A549 (cell line): ENCODE measurements around the gene ATP11A. TPM values are rescaled to one million over a fixed set of nuclear protein-coding genes. Genes with fewer than 3 reads are reported as not detected.

Experiments used
- ATAC-seq, 2 experiments: fragments of 200-7000 bp in 1 of 2; fragments of >200 bp in 1 of 2; cut with Nextera tagmentation in 1 of 2; cut with Tn5 transposase in 1 of 2; 3 replicates each; pipeline versions ENCODE4 v1.8.0 to v1.9.1; 2018 to 2020; ENCODE audit warnings: mild to moderate bottlenecking in 1 of 2, moderate library complexity in 1 of 2
- CTCF ChIA-PET: fragments of 300-600 bp; sonication (Branson Sonifier 250); formaldehyde crosslinking; extraction: SDS; loops from one replicate; lab custom pipeline; 2021; ENCODE audit warnings: antibody characterized with exemption, inconsistent platforms; lab: Yijun Ruan, JAX
- POLR2A ChIA-PET: fragments of 350-600 bp; formaldehyde crosslinking; extraction: SDS; loops from one replicate; lab custom pipeline; 2021; ENCODE audit warnings: antibody characterized with exemption, inconsistent platforms; lab: Yijun Ruan, JAX
- DNase-seq, 2 experiments: peaks; one replicate each; pipeline versions ENCODE4 v3.0.0 to v3.0.0-alpha.2; 2011 to 2016; ENCODE audit warnings: low read depth in 1 of 2, low spot score in 1 of 2
- FAIRE-seq: peaks from 2 replicates; lab custom pipeline; 2011; peaks lifted over from hg19 to GRCh38; lab: Jason Lieb, UNC
- H3K27ac ChIP-seq, 2 experiments: fragments of >200 bp; sonication (Bioruptor Twin); formaldehyde crosslinking; 3 replicates each; pipeline ENCODE4 v1.5.1; 2016 to 2017
- H3K4me1 ChIP-seq: fragments of >200 bp; sonication (Bioruptor Twin); formaldehyde crosslinking; 3 replicates; pipeline ENCODE4 v1.6.1; 2016
- H3K4me2 ChIP-seq: fragments of >200 bp; sonication (Bioruptor Twin); formaldehyde crosslinking; 3 replicates; pipeline ENCODE4 v1.6.1; 2016
- H3K4me3 ChIP-seq: fragments of >200 bp; sonication (Bioruptor Twin); formaldehyde crosslinking; 3 replicates; pipeline ENCODE4 v1.5.1; 2016
- H3K9me3 ChIP-seq: fragments of >200 bp; sonication (Bioruptor Twin); formaldehyde crosslinking; 3 replicates; pipeline ENCODE4 v1.6.1; 2016
- BHLHE40 ChIP-seq: IDR thresholded peaks from 2 replicates; pipeline ENCODE4 v1.6.1; 2012; ENCODE audit warnings: low read depth, low read length, inconsistent platforms
- CHD2 ChIP-seq: fragments of 150-350 bp; IDR thresholded peaks from 2 replicates; pipeline ENCODE4 v1.6.1; 2014; ENCODE audit warnings: low read length; ENCODE audit not compliant: partially characterized antibody
- EHF ChIP-seq: fragments of 250-450 bp; sonication (Bioruptor Pico); IDR thresholded peaks from 2 replicates; pipeline ENCODE4 v1.5.0; 2020; ENCODE audit warnings: mild to moderate bottlenecking
- ESRRA ChIP-seq: fragments of 150-350 bp; IDR thresholded peaks from 2 replicates; pipeline ENCODE4 v1.6.1; 2014; ENCODE audit warnings: mild to moderate bottlenecking, low read length, borderline replicate concordance
- FOSB ChIP-seq: fragments of 250-450 bp; sonication (Bioruptor Pico); IDR thresholded peaks from 2 replicates; pipeline ENCODE4 v1.5.0; 2020; ENCODE audit warnings: mild to moderate bottlenecking, moderate library complexity
- FOXS1 ChIP-seq: fragments of 250-450 bp; sonication (Bioruptor Pico); IDR thresholded peaks from 2 replicates; pipeline ENCODE4 v1.5.0; 2020; ENCODE audit warnings: mild to moderate bottlenecking, moderate library complexity
- GATA3 ChIP-seq: IDR thresholded peaks from 2 replicates; pipeline ENCODE4 v1.6.1; 2012; ENCODE audit warnings: borderline replicate concordance
- HDAC2 ChIP-seq: fragments of 200-600 bp; sonication (generic); IDR thresholded peaks from 2 replicates; pipeline ENCODE4 v1.6.1; 2016
- HOXA7 ChIP-seq: fragments of 250-450 bp; sonication (Bioruptor Pico); IDR thresholded peaks from 2 replicates; pipeline ENCODE4 v1.5.0; 2020; ENCODE audit warnings: mild to moderate bottlenecking, moderate library complexity
- HOXB13 ChIP-seq: fragments of 250-450 bp; sonication (Bioruptor Pico); IDR thresholded peaks from 2 replicates; pipeline ENCODE4 v1.5.0; 2020; ENCODE audit warnings: low read depth, mild to moderate bottlenecking, moderate library complexity
- HOXB5 ChIP-seq: fragments of 250-450 bp; sonication (Bioruptor Pico); IDR thresholded peaks from 2 replicates; pipeline ENCODE4 v1.5.0; 2020; ENCODE audit warnings: mild to moderate bottlenecking, moderate library complexity
- JUN ChIP-seq, 2 experiments: fragments of >200 bp; sonication (Bioruptor Twin); formaldehyde crosslinking; IDR thresholded peaks; 2 replicates in 1 of 2; 3 replicates in 1 of 2; pipeline ENCODE4 v1.6.1; 2016 to 2017
- PHF8 ChIP-seq: fragments of 200-600 bp; sonication (generic); IDR thresholded peaks from 2 replicates; pipeline ENCODE4 v1.6.1; 2016; ENCODE audit warnings: low read depth, mild to moderate bottlenecking, antibody characterized with exemption, moderate library complexity, borderline replicate concordance
- POLR2A ChIP-seq: IDR thresholded peaks from 2 replicates; pipeline ENCODE4 v1.6.1; 2012; ENCODE audit warnings: mild to moderate bottlenecking, low read length
- POLR2AphosphoS2 ChIP-seq: conservative IDR thresholded peaks from 2 replicates; pipeline ENCODE4 v1.6.1; 2012; ENCODE audit warnings: low read length, improper control_type of control experiment, inconsistent platforms
- RAD21 ChIP-seq, 2 experiments: fragments of >200 bp in 1 of 2; sonication (Bioruptor Twin) in 1 of 2; formaldehyde crosslinking in 1 of 2; IDR thresholded peaks in 1 of 2; conservative IDR thresholded peaks in 1 of 2; 2 replicates in 1 of 2; 3 replicates in 1 of 2; pipeline ENCODE4 v1.6.1; 2012 to 2018; ENCODE audit warnings: inconsistent platforms in 1 of 2
- RARB ChIP-seq: fragments of 250-450 bp; sonication (Bioruptor Pico); IDR thresholded peaks from 2 replicates; pipeline ENCODE4 v1.8.0; 2021; ENCODE audit warnings: mild to moderate bottlenecking, moderate library complexity
- RCOR1 ChIP-seq: fragments of 150-350 bp; IDR thresholded peaks from 2 replicates; pipeline ENCODE4 v1.6.1; 2014; ENCODE audit warnings: antibody characterized with exemption, low read length, low read depth
- RNF2 ChIP-seq: fragments of 200-600 bp; sonication (generic); IDR thresholded peaks from 2 replicates; pipeline ENCODE4 v1.6.1; 2016; ENCODE audit warnings: low read depth, mild to moderate bottlenecking, antibody characterized with exemption, moderate library complexity, borderline replicate concordance
- SMC3 ChIP-seq: fragments of >200 bp; sonication (Bioruptor Twin); formaldehyde crosslinking; IDR thresholded peaks from 3 replicates; pipeline ENCODE4 v1.6.1; 2018; ENCODE audit warnings: inconsistent platforms
- SREBF2 ChIP-seq: fragments of 450-650 bp; IDR thresholded peaks from 2 replicates; pipeline ENCODE4 v1.6.1; 2014; ENCODE audit warnings: mild to moderate bottlenecking, moderate library complexity
- TFCP2L1 ChIP-seq: fragments of 250-450 bp; sonication (Bioruptor Pico); IDR thresholded peaks from 2 replicates; pipeline ENCODE4 v1.5.0; 2021; ENCODE audit warnings: mild to moderate bottlenecking
- ZC3H11A ChIP-seq: fragments of 450-650 bp; IDR thresholded peaks from 2 replicates; pipeline ENCODE4 v1.6.1; 2014; ENCODE audit warnings: antibody characterized with exemption, mild to moderate bottlenecking
- ZNF302 ChIP-seq: fragments of 250-450 bp; sonication (Bioruptor Pico); IDR thresholded peaks from 2 replicates; pipeline ENCODE4 v1.9.0; 2021; ENCODE audit warnings: inconsistent platforms, mild to moderate bottlenecking, moderate library complexity
- whole genome bisulfite sequencing: methylation state at CpG from one replicate; pipeline ENCODE4 v1.1.6; 2017; ENCODE audit errors: missing lambda C conversion rate; 5-methylcytosine and 5-hydroxymethylcytosine counted together
- polyA plus RNA-seq, 4 experiments: library from polyadenylated mRNA; depleted of rRNA in 3 of 4; stranded (reverse); fragments of >200 nt; fragmentation: RNase III in 1 of 4; extraction: RNeasy Plus Mini Kit Qiagen cat#74134 plus additional on column Dnase treatment in 1 of 4; gene quantifications; 2 replicates in 3 of 4; 3 replicates in 1 of 4; pipeline ENCODE4 v1.2.3, GENCODE V29; 2011 to 2017
- TF ChIP-seq, protein P1 (sequence below): fragments of 450-650 bp; IDR thresholded peaks from 2 replicates; pipeline ENCODE4 v1.6.1; 2014; ENCODE audit warnings: antibody characterized with exemption
- TF ChIP-seq, protein P2 (sequence below): IDR thresholded peaks from 2 replicates; pipeline ENCODE4 v1.6.1; 2012
- TF ChIP-seq, protein P3 (sequence below): fragments of 150-350 bp; IDR thresholded peaks from 2 replicates; pipeline ENCODE4 v1.6.1; 2014; ENCODE audit warnings: low read depth, mild to moderate bottlenecking, low read length
- TF ChIP-seq, protein P4 (sequence below): fragments of 250-450 bp; sonication (Bioruptor Pico); IDR thresholded peaks from 2 replicates; pipeline ENCODE4 v1.5.0; 2021; ENCODE audit warnings: mild to moderate bottlenecking, moderate library complexity, borderline replicate concordance
- TF ChIP-seq, protein P5 (sequence below): fragments of >200 bp; sonication (Bioruptor Twin); formaldehyde crosslinking; IDR thresholded peaks from 2 replicates; pipeline ENCODE4 v1.6.1; 2016

The ATP11A gene
- polyA plus RNA-seq, 2 of the 4 experiments (the other 2 are of a cell fraction): 4.1 to 8.0 TPM

DNA sequence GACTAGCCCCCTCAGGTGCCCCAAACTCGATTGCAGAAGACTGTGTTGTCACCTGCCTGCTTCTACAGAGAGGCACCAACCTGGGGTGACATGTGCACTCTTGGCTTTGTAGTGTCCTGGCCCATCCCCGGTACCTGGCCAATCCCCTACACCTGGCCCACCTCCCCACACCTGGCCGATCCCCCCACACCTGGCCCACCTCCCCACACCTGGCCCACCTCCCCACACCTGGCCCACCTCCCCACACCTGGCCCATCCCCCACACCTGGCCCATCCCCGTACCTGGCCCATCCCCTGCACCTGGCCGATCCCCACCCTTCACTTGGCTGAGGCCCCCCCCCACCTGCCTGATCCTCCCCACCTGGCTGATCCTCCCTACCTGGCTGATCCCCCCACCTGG, 25.4 kb downstream of the ATP11A start (continued):
- TF ChIP-seq EHF (CRISPR knock-in tag) (no peak), POLR2AphosphoS2 (no peak)
- TF ChIP-seq, protein P1, sequence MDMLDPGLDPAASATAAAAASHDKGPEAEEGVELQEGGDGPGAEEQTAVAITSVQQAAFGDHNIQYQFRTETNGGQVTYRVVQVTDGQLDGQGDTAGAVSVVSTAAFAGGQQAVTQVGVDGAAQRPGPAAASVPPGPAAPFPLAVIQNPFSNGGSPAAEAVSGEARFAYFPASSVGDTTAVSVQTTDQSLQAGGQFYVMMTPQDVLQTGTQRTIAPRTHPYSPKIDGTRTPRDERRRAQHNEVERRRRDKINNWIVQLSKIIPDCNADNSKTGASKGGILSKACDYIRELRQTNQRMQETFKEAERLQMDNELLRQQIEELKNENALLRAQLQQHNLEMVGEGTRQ: no peak

DNA sequence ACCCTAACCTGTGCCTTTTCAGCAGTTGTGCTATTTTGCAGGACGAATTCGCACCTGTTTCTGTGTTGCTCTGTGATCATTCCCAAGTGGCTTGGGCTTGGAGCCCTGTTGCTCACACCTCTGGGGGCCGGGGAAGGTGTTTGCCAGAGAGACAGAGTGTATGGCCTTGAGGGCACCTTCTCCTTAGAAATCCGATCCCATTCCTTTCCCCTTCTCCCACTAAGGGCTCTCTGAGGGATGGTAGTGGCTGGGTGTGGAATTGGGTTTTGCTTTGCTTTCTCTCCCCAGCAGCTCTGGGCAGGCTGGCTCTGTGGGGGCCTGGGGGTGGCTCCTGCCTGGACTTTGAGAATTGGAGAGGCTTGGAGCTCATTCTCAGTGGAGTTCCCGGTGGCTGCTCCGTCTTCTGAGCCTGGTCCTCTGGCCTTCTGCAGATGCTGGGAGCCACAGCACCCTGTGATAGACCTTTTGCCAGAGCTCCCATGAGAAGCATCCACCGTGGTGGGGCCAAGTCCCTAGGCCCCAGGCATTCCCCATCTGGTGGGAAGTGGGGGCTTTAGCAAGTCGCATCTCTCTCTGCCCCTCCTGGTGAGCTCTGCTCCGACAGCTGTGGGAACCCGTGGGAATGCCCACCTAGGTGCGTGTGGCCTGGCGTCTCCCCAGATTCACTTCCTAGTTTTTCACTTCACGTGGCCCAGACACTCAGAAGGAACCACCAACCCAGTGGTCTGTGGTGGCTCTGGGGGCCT, 26.1 kb downstream of the ATP11A start:
- DNase-seq (no peak), ATAC-seq (no peak), FAIRE-seq (no peak)
- no peak overlapping the region for H3K4me3 ChIP-seq
- peaks cover 14% of the 10 kb centered on the region for H3K4me1 ChIP-seq
- POLR2A ChIA-PET: no interaction called here
- no peak overlapping the region for H3K27ac ChIP-seq
- CTCF ChIA-PET: no interaction called here
- no peak overlapping the region for H3K4me2 ChIP-seq
- WGBS: 89% methylated on average over 9 of the region's 13 CpGs
- TF ChIP-seq RNF2 (no peak), RARB (no peak), POLR2AphosphoS2 (no peak), HOXA7 (CRISPR knock-in tag) (no peak), SMC3 (no peak), FOXS1 (no peak), ZNF302 (no peak), GATA3 (no peak), TFCP2L1 (no peak), HOXB5 (CRISPR knock-in tag) (no peak), POLR2A (no peak), EHF (CRISPR knock-in tag) (no peak), CHD2 (no peak), RCOR1 (no peak), HDAC2 (no peak), RAD21 (conservative IDR thresholded peaks at IDR 0.05 in 1 of 2, IDR thresholded peaks at IDR 0.05 in 1 of 2) (no peak), BHLHE40 (no peak), ESRRA (no peak)
- TF ChIP-seq, protein P2, sequence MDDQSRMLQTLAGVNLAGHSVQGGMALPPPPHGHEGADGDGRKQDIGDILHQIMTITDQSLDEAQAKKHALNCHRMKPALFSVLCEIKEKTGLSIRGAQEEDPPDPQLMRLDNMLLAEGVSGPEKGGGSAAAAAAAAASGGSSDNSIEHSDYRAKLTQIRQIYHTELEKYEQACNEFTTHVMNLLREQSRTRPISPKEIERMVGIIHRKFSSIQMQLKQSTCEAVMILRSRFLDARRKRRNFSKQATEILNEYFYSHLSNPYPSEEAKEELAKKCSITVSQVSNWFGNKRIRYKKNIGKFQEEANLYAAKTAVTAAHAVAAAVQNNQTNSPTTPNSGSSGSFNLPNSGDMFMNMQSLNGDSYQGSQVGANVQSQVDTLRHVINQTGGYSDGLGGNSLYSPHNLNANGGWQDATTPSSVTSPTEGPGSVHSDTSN: no peak
- TF ChIP-seq, protein P3, sequence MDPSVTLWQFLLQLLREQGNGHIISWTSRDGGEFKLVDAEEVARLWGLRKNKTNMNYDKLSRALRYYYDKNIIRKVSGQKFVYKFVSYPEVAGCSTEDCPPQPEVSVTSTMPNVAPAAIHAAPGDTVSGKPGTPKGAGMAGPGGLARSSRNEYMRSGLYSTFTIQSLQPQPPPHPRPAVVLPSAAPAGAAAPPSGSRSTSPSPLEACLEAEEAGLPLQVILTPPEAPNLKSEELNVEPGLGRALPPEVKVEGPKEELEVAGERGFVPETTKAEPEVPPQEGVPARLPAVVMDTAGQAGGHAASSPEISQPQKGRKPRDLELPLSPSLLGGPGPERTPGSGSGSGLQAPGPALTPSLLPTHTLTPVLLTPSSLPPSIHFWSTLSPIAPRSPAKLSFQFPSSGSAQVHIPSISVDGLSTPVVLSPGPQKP: no peak
- no peaks in the 10 kb centered on the region for H3K9me3 ChIP-seq

DNA sequence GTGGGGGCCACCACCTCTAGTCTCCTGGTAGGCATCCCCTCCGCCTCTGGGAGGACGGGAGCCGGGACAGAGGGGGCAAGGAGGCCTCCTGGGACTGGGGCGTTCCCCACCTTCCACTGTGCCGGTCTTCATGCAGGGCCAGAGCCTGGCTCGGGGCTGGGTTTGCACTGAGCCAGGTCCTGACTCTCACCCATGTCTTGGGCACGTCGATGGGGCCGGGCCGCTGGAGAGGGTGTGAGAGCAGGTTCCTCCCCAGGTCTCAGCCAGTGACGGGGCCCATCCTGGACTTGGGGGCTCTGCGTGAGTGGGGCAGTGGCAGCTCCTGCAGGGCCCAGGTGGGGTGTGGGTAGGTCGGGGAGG, 26.6 kb downstream of the ATP11A start:
- Histone ChIP-seq H3K4me2 (no peak overlapping the region), H3K27ac (no peak overlapping the region), H3K9me3 (no peaks in the 10 kb centered on the region), H3K4me1 (peaks cover 9% of the 10 kb centered on the region), H3K4me3 (no peak overlapping the region)
- POLR2A ChIA-PET: no interaction called here
- CTCF ChIA-PET: no interaction called here
- FAIRE-seq (no peak), DNase-seq (no peak), ATAC-seq (no peak)
- WGBS: 100% methylated on average over 4 of the region's 13 CpGs
- TF ChIP-seq ESRRA (no peak), SREBF2 (no peak), ZC3H11A (no peak), EHF (CRISPR knock-in tag) (no peak), TFCP2L1 (no peak), PHF8 (no peak), CHD2 (no peak), FOSB (CRISPR knock-in tag) (no peak), RCOR1 (no peak), HOXB13 (CRISPR knock-in tag) (no peak), JUN (IDR thresholded peaks at IDR 0.05) (no peak), RNF2 (no peak)
- TF ChIP-seq, protein P3: no peak
- TF ChIP-seq, protein P2: no peak
- TF ChIP-seq, protein P4, sequence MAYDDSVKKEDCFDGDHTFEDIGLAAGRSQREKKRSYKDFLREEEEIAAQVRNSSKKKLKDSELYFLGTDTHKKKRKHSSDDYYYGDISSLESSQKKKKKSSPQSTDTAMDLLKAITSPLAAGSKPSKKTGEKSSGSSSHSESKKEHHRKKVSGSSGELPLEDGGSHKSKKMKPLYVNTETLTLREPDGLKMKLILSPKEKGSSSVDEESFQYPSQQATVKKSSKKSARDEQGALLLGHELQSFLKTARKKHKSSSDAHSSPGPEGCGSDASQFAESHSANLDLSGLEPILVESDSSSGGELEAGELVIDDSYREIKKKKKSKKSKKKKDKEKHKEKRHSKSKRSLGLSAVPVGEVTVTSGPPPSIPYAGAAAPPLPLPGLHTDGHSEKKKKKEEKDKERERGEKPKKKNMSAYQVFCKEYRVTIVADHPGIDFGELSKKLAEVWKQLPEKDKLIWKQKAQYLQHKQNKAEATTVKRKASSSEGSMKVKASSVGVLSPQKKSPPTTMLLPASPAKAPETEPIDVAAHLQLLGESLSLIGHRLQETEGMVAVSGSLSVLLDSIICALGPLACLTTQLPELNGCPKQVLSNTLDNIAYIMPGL (CRISPR knock-in tag): no peak
- TF ChIP-seq, protein P5, sequence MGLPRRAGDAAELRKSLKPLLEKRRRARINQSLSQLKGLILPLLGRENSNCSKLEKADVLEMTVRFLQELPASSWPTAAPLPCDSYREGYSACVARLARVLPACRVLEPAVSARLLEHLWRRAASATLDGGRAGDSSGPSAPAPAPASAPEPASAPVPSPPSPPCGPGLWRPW: no peak
